HG02588 (cell line): ENCODE results near the gene LEO1.
A peak's percentile ranks its signal among the peaks of the same experiment; 100 is the strongest.

Source experiments
- ATAC-seq: cut with Tn5 transposase; IDR thresholded peaks from one replicate; pipeline ENCODE4 v1.9.1; 2021; ENCODE audit warnings: mild to moderate bottlenecking, moderate library complexity; ENCODE audit not compliant: unreplicated experiment

Gene LEO1

GRCh38 chr15:51971375-51972133, at the start of gene LEO1:
Gene LEO1, minus strand, starts transcription at chr15:51971778. Its CDS starts 33 bp downstream, at chr15:51971745.
- peak; percentile 85 for ATAC-seq

GRCh38 chr15:52021128-52021671, 49.6 kb upstream of the LEO1 start:
- ATAC-seq: no peak

- no peak for ATAC-seq
Measured at GRCh38 chr15:52020221-52021085, 48.9 kb upstream of the LEO1 start.

GRCh38 chr15:52019394-52020220, 48.0 kb upstream of the LEO1 start:
- peak; percentile 58 for ATAC-seq

GRCh38 chr15:52018693-52019393, 47.3 kb upstream of the LEO1 start, which contains the start of gene MAPK6:
Gene MAPK6, plus strand, starts transcription at chr15:52019219. Its CDS starts 27,242 bp downstream, at chr15:52046461.
- ATAC-seq: peak; percentile 70

GRCh38 chr15:52018244-52018643, 46.7 kb upstream of the LEO1 start:
- no peak for ATAC-seq

GRCh38 chr15:52016316-52016715, 44.7 kb upstream of the LEO1 start:
- no peak for ATAC-seq

- no peak for ATAC-seq
Measured at GRCh38 chr15:52014616-52015015, 43.0 kb upstream of the LEO1 start.

- no peak for ATAC-seq
Measured at GRCh38 chr15:52013151-52013791, 41.7 kb upstream of the LEO1 start.

GRCh38 chr15:52012210-52012609, 40.6 kb upstream of the LEO1 start:
- ATAC-seq: no peak

- ATAC-seq: no peak
Measured at GRCh38 chr15:52011711-52012144, 40.1 kb upstream of the LEO1 start.

- no peak for ATAC-seq
Measured at GRCh38 chr15:52010633-52011595, 39.3 kb upstream of the LEO1 start.

GRCh38 chr15:52008698-52009434, 37.3 kb upstream of the LEO1 start:
- ATAC-seq: no peak

- no peak for ATAC-seq
Measured at GRCh38 chr15:52008359-52008697, 36.8 kb upstream of the LEO1 start.

- ATAC-seq: peak; percentile 33
Measured at GRCh38 chr15:52006702-52007340, 35.2 kb upstream of the LEO1 start.

GRCh38 chr15:52005748-52006701, 34.4 kb upstream of the LEO1 start:
- ATAC-seq: peak; percentile 75
